Keratinocyte (primary cell): ENCODE measurements around the gene MAPT. TPM values are rescaled to one million over a fixed set of nuclear protein-coding genes. Genes with fewer than 3 reads are reported as not detected.

Source experiments
- DNase-seq: peaks from one replicate; pipeline ENCODE4 v3.0.0-alpha.2; 2011; ENCODE audit warnings: low read depth, missing footprints, low spot score
- FAIRE-seq: peaks from 2 replicates; lab custom pipeline; 2011; peaks lifted over from hg19 to GRCh38; lab: Jason Lieb, UNC
- H2AFZ ChIP-seq: 2 replicates; pipeline ENCODE4 v1.6.0; 2012; ENCODE audit warnings: low read length, control low read depth, inconsistent platforms; ENCODE audit not compliant: control insufficient read depth
- H3K27ac ChIP-seq: 2 replicates; pipeline ENCODE4 v1.5.1; 2011; ENCODE audit warnings: low read length; ENCODE audit not compliant: control insufficient read depth, insufficient read depth
- H3K27me3 ChIP-seq: 3 replicates; pipeline ENCODE4 v1.6.0; 2011; ENCODE audit warnings: low read length; ENCODE audit not compliant: control insufficient read depth, insufficient read depth; ENCODE audit errors: extremely low read depth
- H3K36me3 ChIP-seq, 2 experiments: 2 replicates in 1 of 2; 3 replicates in 1 of 2; pipeline ENCODE4 v1.5.1; 2011; ENCODE audit warnings: low read length in 2 of 2, mild to moderate bottlenecking in 1 of 2; ENCODE audit not compliant: control insufficient read depth in 2 of 2, insufficient read depth in 2 of 2; ENCODE audit errors: extremely low read depth in 1 of 2
- H3K4me1 ChIP-seq: 3 replicates; pipeline ENCODE4 v1.5.1; 2011; ENCODE audit warnings: low read length; ENCODE audit not compliant: control insufficient read depth, insufficient read depth; ENCODE audit errors: extremely low read depth
- H3K4me2 ChIP-seq: 3 replicates; pipeline ENCODE4 v1.6.0; 2011; ENCODE audit warnings: low read depth, low read length; ENCODE audit not compliant: control insufficient read depth, insufficient read depth; ENCODE audit errors: extremely low read depth
- H3K4me3 ChIP-seq, 3 experiments: fragments of 200-600 bp in 1 of 3; sonication (generic) in 1 of 3; 2 replicates in 2 of 3; 3 replicates in 1 of 3; pipeline ENCODE4 v1.5.1; 2011 to 2016; ENCODE audit warnings: low read length in 3 of 3, mild to moderate bottlenecking in 3 of 3, control low read depth in 2 of 3, inconsistent platforms in 1 of 3, low read depth in 1 of 3, mixed read lengths in 1 of 3, mixed run types in 1 of 3, moderate library complexity in 1 of 3; ENCODE audit not compliant: control insufficient read depth in 2 of 3, insufficient read depth in 2 of 3; ENCODE audit errors: extremely low read depth in 1 of 3
- H3K79me2 ChIP-seq: 2 replicates; pipeline ENCODE4 v1.6.0; 2012; ENCODE audit warnings: low read length; ENCODE audit not compliant: control insufficient read depth, insufficient read depth
- H3K9ac ChIP-seq: 3 replicates; pipeline ENCODE4 v1.6.0; 2011; ENCODE audit warnings: low read length; ENCODE audit not compliant: control insufficient read depth, insufficient read depth; ENCODE audit errors: extremely low read depth
- H3K9me1 ChIP-seq: 3 replicates; pipeline ENCODE4 v1.6.0; 2011; ENCODE audit warnings: low read length; ENCODE audit not compliant: control insufficient read depth, insufficient read depth; ENCODE audit errors: extremely low read depth
- H3K9me3 ChIP-seq: 2 replicates; pipeline ENCODE4 v1.5.1; 2012; ENCODE audit warnings: low read depth, low read length; ENCODE audit not compliant: control insufficient read depth
- H4K20me1 ChIP-seq: 3 replicates; pipeline ENCODE4 v1.6.0; 2011; ENCODE audit warnings: low read length; ENCODE audit not compliant: control insufficient read depth, insufficient read depth; ENCODE audit errors: extremely low read depth
- EZH2 ChIP-seq: IDR thresholded peaks from one replicate; pipeline ENCODE4 v1.6.1; 2012; ENCODE audit warnings: inconsistent platforms, mild to moderate bottlenecking, low read length, moderate library complexity
- dilution Hi-C: fragments of 300-500 bp; cut with MboI; formaldehyde crosslinking; loops from one replicate; pipeline ENCODE4 v1.7.0; 2020; ENCODE audit warnings: low sequenced_read_pairs; ENCODE audit not compliant: extremely low pct_ligation_motif_present
- polyA plus RNA-seq, 5 experiments: library from polyadenylated mRNA; depleted of rRNA in 3 of 5; stranded (reverse) in 3 of 5; stranded (forward) in 1 of 5; unstranded in 1 of 5; fragments of >200 nt; gene quantifications; 1 replicate in 1 of 5; 2 replicates in 3 of 5; 3 replicates in 1 of 5; pipeline versions ENCODE4 v1.2.1 to v1.2.3, GENCODE V29; 2011 to 2012; ENCODE audit warnings: missing spikeins in 2 of 5, low read depth in 1 of 5, low replicate concordance in 1 of 5
- TF ChIP-seq, protein P1 (sequence below), 3 experiments: IDR thresholded peaks in 1 of 3; conservative IDR thresholded peaks in 1 of 3; optimal IDR thresholded peaks in 1 of 3; 2 replicates in 2 of 3; 3 replicates in 1 of 3; pipeline versions ENCODE3 to v1.5.1; 2011; ENCODE audit warnings: low read length in 3 of 3, mild to moderate bottlenecking in 3 of 3, moderate library complexity in 2 of 3, control low read depth in 1 of 3, inconsistent platforms in 1 of 3; ENCODE audit not compliant: insufficient read depth in 2 of 3; ENCODE audit errors: extremely low read depth in 1 of 3

MAPT gene
- polyA plus RNA-seq, 1 donor (not counting 4 experiments of a cell fraction or from before 2014, with no cell fraction given), result 0.08 TPM

DNA sequence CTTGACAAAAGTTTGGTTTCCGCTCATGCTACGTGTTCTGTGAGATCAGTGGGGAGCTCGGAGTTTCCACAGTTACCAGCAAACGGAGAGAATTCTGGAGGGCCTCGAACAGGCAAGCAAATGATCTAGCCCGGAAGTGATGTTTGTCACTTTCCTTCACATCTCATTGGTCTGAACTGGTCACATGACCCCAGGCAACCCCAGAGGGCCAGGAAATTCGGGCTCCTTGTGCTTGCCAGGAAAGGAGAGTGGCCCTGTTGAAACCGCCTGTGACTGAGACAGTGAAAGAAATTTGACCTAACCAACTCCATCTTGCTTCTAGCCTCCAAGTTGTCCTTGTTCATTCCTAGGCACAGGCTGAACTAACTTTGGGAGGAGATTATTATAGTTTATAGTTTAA lies 26.7 kb upstream of the MAPT start:
- no peak overlapping the region for H2AFZ ChIP-seq
- H3K9me3 ChIP-seq, result no peaks in the 10 kb centered on the region
- H3K4me3 ChIP-seq, result no peak overlapping the region
- H3K79me2 ChIP-seq, result no peaks in the 10 kb centered on the region
- TF ChIP-seq, protein P1, sequence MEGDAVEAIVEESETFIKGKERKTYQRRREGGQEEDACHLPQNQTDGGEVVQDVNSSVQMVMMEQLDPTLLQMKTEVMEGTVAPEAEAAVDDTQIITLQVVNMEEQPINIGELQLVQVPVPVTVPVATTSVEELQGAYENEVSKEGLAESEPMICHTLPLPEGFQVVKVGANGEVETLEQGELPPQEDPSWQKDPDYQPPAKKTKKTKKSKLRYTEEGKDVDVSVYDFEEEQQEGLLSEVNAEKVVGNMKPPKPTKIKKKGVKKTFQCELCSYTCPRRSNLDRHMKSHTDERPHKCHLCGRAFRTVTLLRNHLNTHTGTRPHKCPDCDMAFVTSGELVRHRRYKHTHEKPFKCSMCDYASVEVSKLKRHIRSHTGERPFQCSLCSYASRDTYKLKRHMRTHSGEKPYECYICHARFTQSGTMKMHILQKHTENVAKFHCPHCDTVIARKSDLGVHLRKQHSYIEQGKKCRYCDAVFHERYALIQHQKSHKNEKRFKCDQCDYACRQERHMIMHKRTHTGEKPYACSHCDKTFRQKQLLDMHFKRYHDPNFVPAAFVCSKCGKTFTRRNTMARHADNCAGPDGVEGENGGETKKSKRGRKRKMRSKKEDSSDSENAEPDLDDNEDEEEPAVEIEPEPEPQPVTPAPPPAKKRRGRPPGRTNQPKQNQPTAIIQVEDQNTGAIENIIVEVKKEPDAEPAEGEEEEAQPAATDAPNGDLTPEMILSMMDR (optimal IDR thresholded peaks at IDR 0.05 in 1 of 3, IDR thresholded peaks at IDR 0.05 in 1 of 3, conservative IDR thresholded peaks at IDR 0.05 in 1 of 3; ENCODE audit: extremely low read depth in 1 of 3, insufficient read depth in 2 of 3, low read length in 3 of 3), result no peak
- TF ChIP-seq EZH2, result no peak
- peaks cover 14% of the 10 kb centered on the region for H3K27me3 ChIP-seq
- dilution Hi-C loops, result loop anchor here (25.0 kb wide), 1 partner anchor 230 kb away; no protein-coding TSS in a partner anchor
- no peak for DNase-seq
- no peaks in the 10 kb centered on the region for H3K4me1 ChIP-seq
- H4K20me1 ChIP-seq, result no peaks in the 10 kb centered on the region
- H3K9me1 ChIP-seq, result no peaks in the 10 kb centered on the region
- no peak overlapping the region for H3K27ac ChIP-seq
- no peak for FAIRE-seq
- H3K36me3 ChIP-seq, result no peaks in the 10 kb centered on the region
- no peak overlapping the region for H3K9ac ChIP-seq
- no peak overlapping the region for H3K4me2 ChIP-seq

DNA sequence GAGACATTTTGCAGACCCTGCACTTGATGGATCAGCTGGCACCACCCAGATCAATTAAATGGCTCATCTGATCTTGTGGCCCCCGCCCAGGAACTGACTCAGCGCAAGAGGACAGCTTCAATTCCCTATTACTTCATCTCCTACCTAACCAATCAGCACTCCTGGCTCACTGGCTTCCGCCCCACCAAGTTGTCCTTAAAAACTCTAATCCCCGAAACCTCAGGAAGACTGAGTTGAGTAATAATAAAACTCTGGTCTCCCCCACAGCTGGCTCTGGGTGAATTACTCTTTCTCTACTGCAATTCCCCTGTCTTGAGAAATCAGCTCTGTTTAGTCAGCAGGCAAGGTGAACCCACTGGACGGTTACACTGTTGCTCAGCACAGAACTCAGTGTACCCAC lies 26.1 kb upstream of the MAPT start:
- FAIRE-seq, result no peak
- Histone ChIP-seq H3K79me2 (no peaks in the 10 kb centered on the region), H3K4me1 (no peaks in the 10 kb centered on the region), H3K27me3 (peaks cover 14% of the 10 kb centered on the region), H3K4me3 (no peak overlapping the region), H3K36me3 (no peaks in the 10 kb centered on the region), H4K20me1 (no peaks in the 10 kb centered on the region), H3K9me1 (no peaks in the 10 kb centered on the region), H2AFZ (no peak overlapping the region), H3K9ac (no peak overlapping the region), H3K27ac (no peak overlapping the region), H3K4me2 (no peak overlapping the region), H3K9me3 (no peaks in the 10 kb centered on the region)
- dilution Hi-C loops, result loop anchor here (25.0 kb wide), 1 partner anchor 231 kb away; no protein-coding TSS in a partner anchor
- DNase-seq, result no peak
- no peak for TF ChIP-seq EZH2
- TF ChIP-seq, protein P1 (optimal IDR thresholded peaks at IDR 0.05 in 1 of 3, IDR thresholded peaks at IDR 0.05 in 1 of 3, conservative IDR thresholded peaks at IDR 0.05 in 1 of 3; ENCODE audit: extremely low read depth in 1 of 3, insufficient read depth in 2 of 3, low read length in 3 of 3), result no peak
